GM19397 (cell line): ENCODE results near the gene PLA2R1.

ENCODE experiments used
- ATAC-seq: cut with Tn5 transposase; IDR thresholded peaks from one replicate; pipeline ENCODE4 v1.9.1; 2021; ENCODE audit warnings: mild to moderate bottlenecking, moderate library complexity; ENCODE audit not compliant: unreplicated experiment

Gene PLA2R1

DNA sequence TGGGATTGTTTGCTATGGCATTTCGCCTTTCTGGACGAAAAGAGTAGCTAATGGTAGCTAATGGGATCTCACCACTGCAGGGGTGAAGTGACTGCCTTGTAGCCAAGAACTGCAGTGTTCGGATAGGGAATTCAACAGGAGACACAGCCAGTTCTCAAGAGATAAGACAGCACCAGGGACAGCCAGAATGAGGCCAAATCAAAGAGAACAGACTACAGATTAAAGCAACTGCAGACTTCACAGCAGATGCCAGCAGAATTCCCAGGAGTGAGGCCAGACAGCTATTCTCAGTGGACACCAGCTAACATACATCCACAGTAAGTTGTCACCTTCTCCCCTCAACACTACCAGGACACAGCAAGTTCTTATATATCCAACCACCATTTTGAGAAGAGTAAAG lies 124.0 kb downstream of the PLA2R1 start:
- ATAC-seq, result no peak

- ATAC-seq, result no peak
Measured at GRCh38 chr2:159936471-159936870, 125.9 kb downstream of the PLA2R1 start.

DNA sequence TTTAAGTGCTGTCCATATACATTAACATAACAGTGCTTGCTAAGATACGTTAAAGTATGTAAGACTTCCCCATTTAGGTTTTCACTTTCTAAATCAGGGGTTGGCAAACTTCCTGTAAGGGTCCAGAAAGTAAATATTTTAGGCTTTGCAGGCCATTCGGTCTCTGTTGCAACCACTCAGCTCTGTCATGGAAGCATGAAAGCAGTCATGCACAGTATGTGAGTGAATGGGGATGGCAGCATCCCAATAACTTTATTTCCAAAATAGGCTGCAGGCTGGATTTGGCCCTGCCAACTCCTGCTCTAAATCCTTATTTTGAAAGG lies 128.7 kb downstream of the PLA2R1 start:
- ATAC-seq, result peak; percentile 82

DNA sequence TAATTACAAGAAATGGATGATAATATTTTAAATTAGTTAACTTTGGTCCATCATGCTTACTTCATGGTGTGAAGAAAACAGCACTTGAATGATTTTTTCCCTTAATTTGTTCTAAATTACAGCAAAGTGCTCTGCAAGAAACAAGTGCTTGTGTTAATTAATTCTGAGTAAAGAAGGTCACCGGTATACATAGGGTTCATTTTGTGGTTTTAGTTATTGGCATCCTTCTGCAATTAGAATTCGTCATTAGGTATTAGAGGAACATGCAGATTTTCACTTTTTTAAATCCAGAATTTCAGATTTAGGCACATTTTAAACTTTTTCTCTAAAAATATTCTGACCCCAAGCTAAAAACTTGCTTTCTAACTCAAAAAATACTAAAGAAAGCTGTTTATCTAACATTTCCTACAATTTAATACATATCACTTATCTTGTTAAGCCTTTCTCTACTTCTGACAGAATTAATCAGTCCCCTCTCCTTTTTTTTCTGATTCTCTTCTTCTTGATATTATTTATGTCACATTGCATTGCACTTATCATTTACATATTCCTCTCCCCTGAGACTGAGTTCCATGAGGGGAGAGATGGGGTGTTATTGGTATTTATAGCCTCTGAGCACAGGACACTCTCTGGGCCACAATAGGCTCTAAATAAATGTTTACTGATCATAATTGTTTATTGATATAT lies 129.2 kb downstream of the PLA2R1 start:
- no peak for ATAC-seq

- no peak for ATAC-seq
Measured at GRCh38 chr2:159926695-159927094, 135.7 kb downstream of the PLA2R1 start.

DNA sequence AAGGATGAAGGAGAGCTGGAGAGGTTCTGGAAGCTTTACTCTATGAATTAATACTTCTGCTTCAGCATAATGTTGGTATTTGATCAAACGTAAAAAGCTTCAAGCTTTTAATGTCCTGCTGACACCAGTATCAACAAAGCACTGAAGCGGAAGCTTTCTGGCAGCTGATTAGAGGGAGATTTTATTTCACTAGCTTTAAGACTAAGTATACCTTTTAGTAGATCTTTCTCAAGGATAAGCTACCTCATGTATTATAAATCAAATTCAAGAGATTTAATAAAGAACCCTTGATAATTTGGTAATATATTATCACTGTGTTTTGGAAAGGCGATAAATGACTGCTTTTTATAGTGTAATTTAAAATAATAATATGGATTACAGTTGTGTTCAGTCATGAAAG lies 136.4 kb downstream of the PLA2R1 start:
- ATAC-seq, result no peak

GRCh38 chr2:159922563-159922962 lies 139.9 kb downstream of the PLA2R1 start:
- ATAC-seq, result peak; percentile 59

DNA sequence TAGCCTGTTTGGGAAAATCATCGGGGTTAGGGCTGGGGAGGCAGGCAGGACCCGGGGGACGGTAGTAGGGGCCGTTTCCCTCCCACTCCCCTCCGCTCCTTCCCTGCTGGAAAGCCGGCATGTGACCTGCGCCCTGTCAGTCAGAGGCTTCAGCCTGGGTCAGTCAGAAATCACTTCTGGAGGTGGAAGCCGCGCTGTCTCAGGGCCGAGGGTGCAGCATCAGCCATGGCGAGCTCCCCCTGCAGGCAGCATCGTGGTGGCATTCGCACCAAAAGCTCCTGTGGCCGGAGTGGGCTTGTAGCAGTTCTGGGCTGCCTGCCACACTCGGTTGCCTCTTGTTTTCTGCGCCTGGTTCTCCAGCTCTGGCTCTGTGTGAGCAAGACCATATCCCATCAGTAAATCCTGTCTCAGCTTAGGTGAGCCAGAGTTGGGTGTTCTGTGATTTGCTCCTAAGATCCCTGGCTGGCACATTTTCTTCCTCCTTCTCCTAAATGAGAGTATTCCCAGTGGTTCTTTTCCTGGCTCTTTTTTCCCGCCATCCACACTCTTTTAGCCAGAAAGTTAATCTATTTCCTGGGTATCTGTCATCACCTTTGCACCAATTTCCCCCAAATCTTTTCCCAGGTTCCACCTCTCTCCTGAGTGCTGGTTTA lies 140.5 kb downstream of the PLA2R1 start:
- ATAC-seq, result peak; percentile 96

- ATAC-seq, result no peak
Measured at GRCh38 chr2:159916511-159916910, 145.9 kb downstream of the PLA2R1 start.

DNA sequence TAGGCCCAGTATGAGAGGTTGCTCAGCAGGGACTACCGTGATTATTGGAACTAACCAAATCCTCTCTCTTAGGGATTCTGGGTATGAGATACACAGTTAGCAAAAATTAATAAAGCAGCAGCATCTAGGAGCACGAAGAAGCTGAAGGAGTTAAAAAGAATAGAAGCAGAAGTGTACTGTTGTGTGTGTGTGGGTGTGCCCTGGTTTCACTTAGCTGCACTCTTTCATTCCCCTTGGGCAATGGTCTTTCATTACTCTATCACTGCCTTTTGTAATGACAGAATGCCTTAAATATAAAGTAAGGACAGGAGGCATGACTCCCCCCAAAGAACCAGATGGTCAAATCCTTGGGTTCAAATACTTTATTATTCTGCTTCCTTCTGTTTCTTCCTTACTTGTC lies 148.5 kb downstream of the PLA2R1 start:
- ATAC-seq, result no peak

DNA sequence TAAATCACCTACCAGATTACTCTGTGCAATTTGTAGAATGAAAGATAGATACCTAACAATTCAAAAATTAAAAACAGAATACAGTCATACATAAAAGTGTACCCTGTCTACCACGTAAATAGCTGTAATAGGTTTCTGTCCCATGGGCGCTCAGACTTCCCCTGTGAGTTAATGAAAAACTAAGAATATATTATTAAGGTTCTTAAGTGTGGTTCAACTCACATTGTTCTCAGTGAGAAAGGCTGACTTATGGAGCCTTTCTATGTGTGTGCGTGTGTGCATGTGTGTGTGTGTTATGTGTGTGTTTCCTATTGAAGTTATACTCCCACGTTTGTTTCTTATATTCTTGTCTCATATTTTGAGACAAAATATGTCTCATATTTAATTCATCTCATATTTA lies 149.8 kb downstream of the PLA2R1 start:
- no peak for ATAC-seq

DNA sequence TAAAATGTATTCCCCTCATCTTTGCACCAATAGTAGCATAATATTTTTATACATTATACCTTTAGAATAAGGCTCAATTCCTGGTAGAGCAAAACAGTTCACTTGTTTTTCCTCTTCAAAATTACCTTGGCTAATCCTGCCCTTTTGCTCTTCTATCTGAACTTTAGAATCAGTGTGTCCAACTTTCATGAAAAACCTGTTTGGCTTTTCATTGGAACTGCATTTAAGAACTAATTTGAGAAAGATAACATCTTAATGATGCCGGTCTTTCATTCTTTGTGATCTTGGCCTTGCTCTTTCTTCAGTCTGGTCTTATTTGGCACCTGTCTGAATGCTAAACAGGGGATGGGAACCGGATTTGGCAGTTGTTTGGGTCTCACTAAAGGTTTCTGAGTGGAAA lies 151.5 kb downstream of the PLA2R1 start:
- no peak for ATAC-seq

DNA sequence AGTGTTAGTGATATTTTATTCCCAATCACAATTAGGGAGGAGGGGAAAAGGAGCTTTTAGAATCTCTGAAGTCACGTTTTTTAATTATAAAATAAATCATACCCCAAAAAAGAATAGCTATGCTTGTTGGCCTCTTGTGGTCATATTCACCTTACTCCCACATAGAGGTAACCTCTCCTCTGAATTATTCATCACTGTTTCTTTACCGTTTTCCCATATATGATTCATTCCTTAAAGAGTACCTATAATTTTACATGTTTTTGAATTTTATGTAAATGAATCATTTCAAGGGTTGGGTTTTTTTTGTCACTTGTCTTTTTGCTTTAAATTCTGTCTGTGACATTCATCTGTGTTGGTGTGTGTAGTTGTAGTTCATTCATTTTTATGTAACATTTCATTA lies 153.8 kb downstream of the PLA2R1 start:
- ATAC-seq, result no peak

DNA sequence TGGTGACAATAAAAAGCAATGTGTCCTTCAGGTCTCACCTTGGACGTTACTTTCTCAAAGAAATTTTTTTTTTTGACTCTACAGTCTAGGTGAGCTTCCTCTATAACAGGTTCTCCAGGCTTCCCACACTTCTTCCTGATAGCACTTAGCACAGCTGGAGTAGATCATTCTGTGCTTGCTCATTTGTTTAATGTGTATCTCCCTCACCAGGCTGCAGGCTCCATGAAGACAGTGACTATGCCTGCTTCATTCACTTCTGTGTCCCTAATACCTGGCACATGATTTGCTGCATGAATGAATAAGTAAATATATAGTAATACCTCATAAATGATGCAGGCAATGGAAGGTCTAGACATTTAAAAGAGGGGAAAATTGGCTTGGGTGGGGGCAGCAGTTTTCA lies 154.5 kb downstream of the PLA2R1 start:
- ATAC-seq, result no peak

DNA sequence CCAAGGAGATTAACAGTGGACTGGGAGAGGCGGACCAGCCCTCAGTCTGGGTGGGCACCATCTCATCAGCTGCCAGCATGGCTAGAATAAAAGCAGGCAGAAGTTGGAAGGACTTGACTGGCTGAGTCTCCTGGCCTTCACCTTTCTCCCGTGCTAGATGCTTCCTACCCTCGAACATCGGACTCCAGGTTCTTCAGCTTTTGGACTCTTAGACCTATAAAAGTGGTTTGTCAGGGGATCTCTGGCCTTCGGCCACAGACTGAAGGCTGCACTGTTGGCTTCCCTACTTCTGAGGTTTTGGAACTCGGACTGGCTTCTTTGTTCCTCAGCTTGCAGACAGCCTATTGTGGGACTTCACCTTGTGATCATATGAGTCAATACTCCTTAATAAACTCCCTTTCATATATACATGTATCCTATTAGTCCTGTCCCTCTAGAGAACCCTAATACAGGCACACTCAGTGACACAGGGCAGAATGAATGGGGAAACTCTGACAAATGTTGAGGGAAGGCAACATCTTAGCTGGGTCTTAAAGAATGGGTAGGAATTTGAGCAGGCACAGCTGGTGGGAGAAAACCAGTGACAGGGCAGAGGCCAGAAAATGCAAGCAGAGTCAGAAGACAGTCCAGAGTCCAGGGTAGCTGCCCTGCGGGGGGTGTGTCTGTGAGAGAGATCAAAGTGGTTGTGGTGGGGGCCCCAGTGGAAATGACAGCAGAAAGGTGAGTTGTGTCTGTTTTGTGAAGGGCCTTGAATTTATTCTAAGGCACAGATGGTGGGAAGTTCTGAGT lies 156.3 kb downstream of the PLA2R1 start:
- no peak for ATAC-seq

DNA sequence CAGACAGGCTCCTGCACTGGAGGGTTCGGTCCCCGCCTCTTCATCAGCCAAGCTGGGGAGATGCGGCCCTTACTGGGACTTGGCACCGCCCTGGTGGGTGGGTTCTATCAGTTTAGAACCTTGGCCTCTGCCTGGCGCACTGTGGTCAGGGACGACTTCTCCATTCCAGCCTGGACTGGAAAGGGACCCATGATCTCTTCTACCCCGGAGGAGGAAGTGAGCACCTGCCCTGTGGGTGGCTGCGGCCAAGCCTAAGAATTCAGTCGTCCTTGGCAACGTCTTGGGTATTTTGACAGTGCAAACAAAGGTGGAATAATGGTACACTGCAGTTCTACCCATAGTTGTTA lies 157.5 kb downstream of the PLA2R1 start:
- ATAC-seq, result peak; percentile 40

GRCh38 chr2:159904127-159904958 lies 158.1 kb downstream of the PLA2R1 start, which contains the start of gene LY75:
LY75 (minus strand) TSS chr2:159904756.
- peak; percentile 87 for ATAC-seq

DNA sequence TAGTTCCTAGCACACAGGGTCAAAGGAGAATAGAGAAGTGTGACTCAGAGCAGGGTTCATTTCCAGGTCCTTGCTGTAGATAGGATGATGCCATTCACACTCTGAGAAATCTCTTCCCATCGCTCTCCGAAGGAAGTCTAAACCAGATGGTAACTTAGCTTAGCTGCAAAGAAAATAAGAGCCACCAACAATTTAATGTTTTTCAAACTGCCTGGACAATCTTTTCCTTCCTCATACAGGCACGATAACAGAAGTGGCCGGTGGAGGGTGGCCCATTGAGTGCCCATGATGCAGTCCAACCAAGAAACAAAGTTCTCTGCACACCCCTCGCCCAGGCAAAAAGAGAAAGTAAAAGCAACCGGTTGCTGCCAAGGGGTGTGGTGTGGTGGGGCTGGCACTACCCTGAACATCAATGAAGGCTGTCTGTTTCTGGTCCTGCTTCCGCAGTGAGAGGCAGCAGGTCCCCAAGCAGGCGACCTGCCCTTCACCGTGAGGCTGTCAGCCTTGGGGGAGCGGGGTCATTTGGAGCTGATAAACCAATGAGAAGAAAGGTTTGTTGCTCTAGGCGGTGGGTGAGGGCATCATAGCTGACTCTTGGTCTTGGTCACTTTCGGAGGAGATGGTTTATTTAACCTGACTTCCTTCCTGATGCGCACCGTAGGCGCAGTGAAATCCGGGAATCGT lies 158.8 kb downstream of the PLA2R1 start:
- peak; percentile 27 for ATAC-seq

- no peak for ATAC-seq
Measured at GRCh38 chr2:159902722-159903121, 159.7 kb downstream of the PLA2R1 start.

- ATAC-seq, result no peak
Measured at GRCh38 chr2:159900343-159900742, 162.1 kb downstream of the PLA2R1 start.

- no peak for ATAC-seq
Measured at GRCh38 chr2:159898441-159898840, 164.0 kb downstream of the PLA2R1 start.
